GM23338 (cell line): ENCODE data around the gene PHACTR1. TPM values are rescaled to one million over a fixed set of nuclear protein-coding genes. Genes with fewer than 3 reads are reported as not detected.

Experiments used
- ATAC-seq: fragments of 200-7000 bp; cut with Tn5 transposase; 3 replicates; pipeline ENCODE4 v1.9.1; 2020
- DNase-seq: peaks from one replicate; pipeline ENCODE4 v3.0.0-alpha.2; 2015; ENCODE audit warnings: low spot score
- H2AFZ ChIP-seq: fragments of 200-600 bp; sonication (generic); 2 replicates; pipeline ENCODE4 v1.8.0; 2016; ENCODE audit warnings: antibody characterized with exemption, mild to moderate bottlenecking, moderate library complexity
- H3F3A ChIP-seq: fragments of 200-600 bp; sonication (generic); replicated peaks from 2 replicates; pipeline ENCODE4 v1.8.0; 2017; ENCODE audit warnings: antibody characterized with exemption, mixed run types, low read depth
- H3K27ac ChIP-seq: fragments of 200-600 bp; sonication (generic); 2 replicates; pipeline ENCODE4 v1.6.1; 2016; ENCODE audit warnings: low read depth
- H3K27me3 ChIP-seq: fragments of 200-600 bp; sonication (generic); 2 replicates; pipeline ENCODE4 v1.8.0; 2016; ENCODE audit warnings: mild to moderate bottlenecking, mixed run types, moderate library complexity; ENCODE audit not compliant: insufficient read depth
- H3K36me3 ChIP-seq: fragments of 200-600 bp; sonication (generic); 2 replicates; pipeline ENCODE4 v1.8.0; 2016; ENCODE audit warnings: mild to moderate bottlenecking; ENCODE audit not compliant: insufficient read depth
- H3K4me1 ChIP-seq: fragments of 200-600 bp; sonication (generic); 2 replicates; pipeline ENCODE4 v1.8.0; 2016; ENCODE audit warnings: mild to moderate bottlenecking, moderate library complexity; ENCODE audit not compliant: insufficient read depth
- H3K4me2 ChIP-seq: fragments of 200-600 bp; sonication (generic); 2 replicates; pipeline ENCODE4 v1.7.1; 2017; ENCODE audit warnings: mixed run types
- H3K4me3 ChIP-seq: fragments of 200-600 bp; sonication (generic); 2 replicates; pipeline ENCODE4 v1.6.1; 2016; ENCODE audit warnings: mixed run types
- H3K79me2 ChIP-seq: fragments of 200-600 bp; sonication (generic); replicated peaks from 2 replicates; pipeline ENCODE4 v1.8.0; 2017; ENCODE audit warnings: mild to moderate bottlenecking; ENCODE audit not compliant: insufficient read depth
- H3K9me2 ChIP-seq: fragments of 200-600 bp; sonication (generic); 2 replicates; pipeline ENCODE4 v1.8.0; 2017; ENCODE audit not compliant: insufficient read depth
- H4K20me1 ChIP-seq: fragments of 200-600 bp; sonication (generic); replicated peaks from 2 replicates; pipeline ENCODE4 v1.8.0; 2017; ENCODE audit warnings: mild to moderate bottlenecking; ENCODE audit not compliant: insufficient read depth
- H3K27ac Mint-ChIP-seq: 2 replicates; pipeline ENCODE4 v1.8.0; 2020; ENCODE audit warnings: inconsistent platforms, mild to moderate bottlenecking, moderate library complexity, mixed read lengths
- H3K27me3 Mint-ChIP-seq: 3 replicates; pipeline ENCODE4 v1.8.0; 2022; ENCODE audit warnings: low read depth, mild to moderate bottlenecking, moderate library complexity, mixed read lengths, inconsistent platforms; ENCODE audit not compliant: insufficient read depth, poor library complexity
- H3K36me3 Mint-ChIP-seq: 3 replicates; pipeline ENCODE4 v1.8.0; 2021; ENCODE audit warnings: low read depth, mild to moderate bottlenecking, inconsistent platforms, moderate library complexity, mixed read lengths
- H3K4me1 Mint-ChIP-seq: 3 replicates; pipeline ENCODE4 v1.8.0; 2020; ENCODE audit warnings: mild to moderate bottlenecking, inconsistent platforms, mixed read lengths
- H3K4me3 Mint-ChIP-seq: 3 replicates; pipeline ENCODE4 v1.8.0; 2021; ENCODE audit warnings: moderate library complexity, mild to moderate bottlenecking, inconsistent platforms, mixed read lengths
- H3K9me3 Mint-ChIP-seq: 3 replicates; pipeline ENCODE4 v1.8.0; 2020; ENCODE audit warnings: moderate library complexity, mild to moderate bottlenecking, inconsistent platforms, mixed read lengths
- CREB1 ChIP-seq: fragments of 250-450 bp; sonication (Bioruptor Pico); IDR thresholded peaks from 2 replicates; pipeline ENCODE4 v1.5.0; 2020; ENCODE audit warnings: low read depth, mild to moderate bottlenecking, moderate library complexity
- EZH2 ChIP-seq: fragments of 200-600 bp; sonication (generic); IDR thresholded peaks from one replicate; pipeline ENCODE4 v1.8.0; 2017; ENCODE audit warnings: antibody characterized with exemption, mild to moderate bottlenecking, low read depth; ENCODE audit not compliant: unreplicated experiment
- EZH2phosphoT487 ChIP-seq: fragments of 200-600 bp; sonication (generic); IDR thresholded peaks from one replicate; pipeline ENCODE4 v1.8.1; 2018; ENCODE audit warnings: antibody characterized with exemption; ENCODE audit not compliant: unreplicated experiment
- JUNB ChIP-seq: IDR thresholded peaks from one replicate; pipeline ENCODE4 v1.6.1; 2016; ENCODE audit warnings: antibody characterized with exemption; ENCODE audit not compliant: unreplicated experiment
- NANOG ChIP-seq: IDR thresholded peaks from 2 replicates; pipeline ENCODE4 v1.6.1; 2016; ENCODE audit warnings: antibody characterized with exemption, borderline replicate concordance
- POLR2AphosphoS5 ChIP-seq: IDR thresholded peaks from 2 replicates; pipeline ENCODE4 v1.6.1; 2016; ENCODE audit warnings: antibody characterized with exemption, low read depth
- STAT1 ChIP-seq: IDR thresholded peaks from one replicate; pipeline ENCODE4 v1.6.1; 2016; ENCODE audit warnings: antibody characterized with exemption; ENCODE audit not compliant: unreplicated experiment
- ZNF114 ChIP-seq: fragments of 250-450 bp; sonication (Bioruptor Pico); IDR thresholded peaks from 2 replicates; pipeline ENCODE4 v1.5.0; 2020; ENCODE audit warnings: mild to moderate bottlenecking, moderate library complexity
- ZNF331 ChIP-seq: fragments of 250-450 bp; sonication (Bioruptor Pico); IDR thresholded peaks from 2 replicates; pipeline ENCODE4 v1.5.0; 2020; ENCODE audit warnings: low read depth, mild to moderate bottlenecking, moderate library complexity
- polyA plus RNA-seq: library from polyadenylated mRNA; unstranded; fragments of >200 nt; fragmentation: Nextera tagmentation; extraction: Ambion mirVana; gene quantifications from 2 replicates; pipeline ENCODE4 v1.2.1, GENCODE V29; 2016
- total RNA-seq: library from RNA; depleted of rRNA; stranded (reverse); fragments of >200 nt; shearing (Covaris generic); gene quantifications from 2 replicates; pipeline ENCODE4 v1.2.3, GENCODE V29; 2014
- TF ChIP-seq, protein P1 (sequence below), 2 experiments: fragments of 200-600 bp in 1 of 2; sonication (generic) in 1 of 2; conservative IDR thresholded peaks; 2 replicates each; pipeline versions ENCODE4 v1.5.1 to v1.6.1; 2016 to 2017; ENCODE audit warnings: antibody characterized with exemption in 2 of 2, low read depth in 2 of 2, mild to moderate bottlenecking in 2 of 2, moderate library complexity in 1 of 2
- TF ChIP-seq, protein P2 (sequence below): IDR thresholded peaks from 2 replicates; pipeline ENCODE4 v1.6.1; 2016; ENCODE audit warnings: antibody characterized with exemption
- TF ChIP-seq, protein P3 (sequence below): IDR thresholded peaks from one replicate; pipeline ENCODE4 v1.6.1; 2018; ENCODE audit warnings: antibody characterized with exemption; ENCODE audit not compliant: unreplicated experiment
- TF ChIP-seq, protein P4 (sequence below): fragments of 250-450 bp; sonication (Bioruptor Pico); IDR thresholded peaks from 2 replicates; pipeline ENCODE4 v1.5.0; 2020; ENCODE audit warnings: mild to moderate bottlenecking, moderate library complexity

Gene PHACTR1
- total and polyA plus RNA-seq, 2 experiments from 2014 or later: 5.9 to 19.3 TPM

DNA sequence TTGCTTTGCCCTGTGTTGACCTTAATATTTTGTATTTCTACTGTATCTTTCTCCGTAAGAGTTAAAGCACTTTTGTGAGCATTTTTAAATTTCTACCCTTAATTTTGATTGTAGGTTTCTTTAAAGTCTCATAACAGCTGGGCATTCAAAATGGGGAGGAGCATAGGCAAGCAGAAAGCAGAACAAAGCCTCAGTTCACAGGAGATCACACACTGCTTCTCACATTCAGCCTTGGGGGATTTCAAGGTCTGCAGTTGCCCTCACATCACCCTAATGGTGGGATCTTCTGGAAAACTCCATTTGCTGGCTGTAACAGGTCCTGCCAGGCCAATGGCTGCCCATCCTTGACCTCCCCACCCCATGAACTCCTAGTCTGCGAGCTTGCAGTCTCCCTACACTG is 292.9 kb downstream of the PHACTR1 start:
- Histone ChIP-seq H3K4me3 (no peak overlapping the region), H3K4me1 (peaks cover 17% of the 10 kb centered on the region), H3K4me2 (no peak overlapping the region), H3K79me2 (no peaks in the 10 kb centered on the region), H4K20me1 (peaks cover 9% of the 10 kb centered on the region; the same call in 1 of the 2 replicates), H3K9me2 (no peaks in the 10 kb centered on the region), H3K27me3 (peaks cover 33% of the 10 kb centered on the region), H3F3A (0 out of 2 replicates have a peak, but pooled peaks cover 4% of the 10 kb centered on the region), H3K27ac (no peak overlapping the region), H2AFZ (no peak overlapping the region), H3K36me3 (no peaks in the 10 kb centered on the region)
- H3K9me3 Mint-ChIP-seq: no peaks in the 10 kb centered on the region; the same call in 2 of the 3 replicates
- no peak overlapping the region for H3K4me3 Mint-ChIP-seq
- H3K27ac Mint-ChIP-seq: no peak overlapping the region
- H3K4me1 Mint-ChIP-seq: peaks cover 25% of the 10 kb centered on the region
- TF ChIP-seq CREB1 (CRISPR knock-in tag) (no peak), EZH2phosphoT487 (no peak), POLR2AphosphoS5 (no peak), ZNF331 (CRISPR knock-in tag) (no peak), STAT1 (no peak), NANOG (no peak), JUNB (no peak), EZH2 (no peak), ZNF114 (no peak)
- TF ChIP-seq, protein P1, sequence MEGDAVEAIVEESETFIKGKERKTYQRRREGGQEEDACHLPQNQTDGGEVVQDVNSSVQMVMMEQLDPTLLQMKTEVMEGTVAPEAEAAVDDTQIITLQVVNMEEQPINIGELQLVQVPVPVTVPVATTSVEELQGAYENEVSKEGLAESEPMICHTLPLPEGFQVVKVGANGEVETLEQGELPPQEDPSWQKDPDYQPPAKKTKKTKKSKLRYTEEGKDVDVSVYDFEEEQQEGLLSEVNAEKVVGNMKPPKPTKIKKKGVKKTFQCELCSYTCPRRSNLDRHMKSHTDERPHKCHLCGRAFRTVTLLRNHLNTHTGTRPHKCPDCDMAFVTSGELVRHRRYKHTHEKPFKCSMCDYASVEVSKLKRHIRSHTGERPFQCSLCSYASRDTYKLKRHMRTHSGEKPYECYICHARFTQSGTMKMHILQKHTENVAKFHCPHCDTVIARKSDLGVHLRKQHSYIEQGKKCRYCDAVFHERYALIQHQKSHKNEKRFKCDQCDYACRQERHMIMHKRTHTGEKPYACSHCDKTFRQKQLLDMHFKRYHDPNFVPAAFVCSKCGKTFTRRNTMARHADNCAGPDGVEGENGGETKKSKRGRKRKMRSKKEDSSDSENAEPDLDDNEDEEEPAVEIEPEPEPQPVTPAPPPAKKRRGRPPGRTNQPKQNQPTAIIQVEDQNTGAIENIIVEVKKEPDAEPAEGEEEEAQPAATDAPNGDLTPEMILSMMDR (conservative IDR thresholded peaks at IDR 0.05; ENCODE audit: low read depth in 2 of 2): no peak
- TF ChIP-seq, protein P2, sequence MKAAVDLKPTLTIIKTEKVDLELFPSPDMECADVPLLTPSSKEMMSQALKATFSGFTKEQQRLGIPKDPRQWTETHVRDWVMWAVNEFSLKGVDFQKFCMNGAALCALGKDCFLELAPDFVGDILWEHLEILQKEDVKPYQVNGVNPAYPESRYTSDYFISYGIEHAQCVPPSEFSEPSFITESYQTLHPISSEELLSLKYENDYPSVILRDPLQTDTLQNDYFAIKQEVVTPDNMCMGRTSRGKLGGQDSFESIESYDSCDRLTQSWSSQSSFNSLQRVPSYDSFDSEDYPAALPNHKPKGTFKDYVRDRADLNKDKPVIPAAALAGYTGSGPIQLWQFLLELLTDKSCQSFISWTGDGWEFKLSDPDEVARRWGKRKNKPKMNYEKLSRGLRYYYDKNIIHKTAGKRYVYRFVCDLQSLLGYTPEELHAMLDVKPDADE: no peak
- TF ChIP-seq, protein P3, sequence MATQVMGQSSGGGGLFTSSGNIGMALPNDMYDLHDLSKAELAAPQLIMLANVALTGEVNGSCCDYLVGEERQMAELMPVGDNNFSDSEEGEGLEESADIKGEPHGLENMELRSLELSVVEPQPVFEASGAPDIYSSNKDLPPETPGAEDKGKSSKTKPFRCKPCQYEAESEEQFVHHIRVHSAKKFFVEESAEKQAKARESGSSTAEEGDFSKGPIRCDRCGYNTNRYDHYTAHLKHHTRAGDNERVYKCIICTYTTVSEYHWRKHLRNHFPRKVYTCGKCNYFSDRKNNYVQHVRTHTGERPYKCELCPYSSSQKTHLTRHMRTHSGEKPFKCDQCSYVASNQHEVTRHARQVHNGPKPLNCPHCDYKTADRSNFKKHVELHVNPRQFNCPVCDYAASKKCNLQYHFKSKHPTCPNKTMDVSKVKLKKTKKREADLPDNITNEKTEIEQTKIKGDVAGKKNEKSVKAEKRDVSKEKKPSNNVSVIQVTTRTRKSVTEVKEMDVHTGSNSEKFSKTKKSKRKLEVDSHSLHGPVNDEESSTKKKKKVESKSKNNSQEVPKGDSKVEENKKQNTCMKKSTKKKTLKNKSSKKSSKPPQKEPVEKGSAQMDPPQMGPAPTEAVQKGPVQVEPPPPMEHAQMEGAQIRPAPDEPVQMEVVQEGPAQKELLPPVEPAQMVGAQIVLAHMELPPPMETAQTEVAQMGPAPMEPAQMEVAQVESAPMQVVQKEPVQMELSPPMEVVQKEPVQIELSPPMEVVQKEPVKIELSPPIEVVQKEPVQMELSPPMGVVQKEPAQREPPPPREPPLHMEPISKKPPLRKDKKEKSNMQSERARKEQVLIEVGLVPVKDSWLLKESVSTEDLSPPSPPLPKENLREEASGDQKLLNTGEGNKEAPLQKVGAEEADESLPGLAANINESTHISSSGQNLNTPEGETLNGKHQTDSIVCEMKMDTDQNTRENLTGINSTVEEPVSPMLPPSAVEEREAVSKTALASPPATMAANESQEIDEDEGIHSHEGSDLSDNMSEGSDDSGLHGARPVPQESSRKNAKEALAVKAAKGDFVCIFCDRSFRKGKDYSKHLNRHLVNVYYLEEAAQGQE: no peak
- TF ChIP-seq, protein P4, sequence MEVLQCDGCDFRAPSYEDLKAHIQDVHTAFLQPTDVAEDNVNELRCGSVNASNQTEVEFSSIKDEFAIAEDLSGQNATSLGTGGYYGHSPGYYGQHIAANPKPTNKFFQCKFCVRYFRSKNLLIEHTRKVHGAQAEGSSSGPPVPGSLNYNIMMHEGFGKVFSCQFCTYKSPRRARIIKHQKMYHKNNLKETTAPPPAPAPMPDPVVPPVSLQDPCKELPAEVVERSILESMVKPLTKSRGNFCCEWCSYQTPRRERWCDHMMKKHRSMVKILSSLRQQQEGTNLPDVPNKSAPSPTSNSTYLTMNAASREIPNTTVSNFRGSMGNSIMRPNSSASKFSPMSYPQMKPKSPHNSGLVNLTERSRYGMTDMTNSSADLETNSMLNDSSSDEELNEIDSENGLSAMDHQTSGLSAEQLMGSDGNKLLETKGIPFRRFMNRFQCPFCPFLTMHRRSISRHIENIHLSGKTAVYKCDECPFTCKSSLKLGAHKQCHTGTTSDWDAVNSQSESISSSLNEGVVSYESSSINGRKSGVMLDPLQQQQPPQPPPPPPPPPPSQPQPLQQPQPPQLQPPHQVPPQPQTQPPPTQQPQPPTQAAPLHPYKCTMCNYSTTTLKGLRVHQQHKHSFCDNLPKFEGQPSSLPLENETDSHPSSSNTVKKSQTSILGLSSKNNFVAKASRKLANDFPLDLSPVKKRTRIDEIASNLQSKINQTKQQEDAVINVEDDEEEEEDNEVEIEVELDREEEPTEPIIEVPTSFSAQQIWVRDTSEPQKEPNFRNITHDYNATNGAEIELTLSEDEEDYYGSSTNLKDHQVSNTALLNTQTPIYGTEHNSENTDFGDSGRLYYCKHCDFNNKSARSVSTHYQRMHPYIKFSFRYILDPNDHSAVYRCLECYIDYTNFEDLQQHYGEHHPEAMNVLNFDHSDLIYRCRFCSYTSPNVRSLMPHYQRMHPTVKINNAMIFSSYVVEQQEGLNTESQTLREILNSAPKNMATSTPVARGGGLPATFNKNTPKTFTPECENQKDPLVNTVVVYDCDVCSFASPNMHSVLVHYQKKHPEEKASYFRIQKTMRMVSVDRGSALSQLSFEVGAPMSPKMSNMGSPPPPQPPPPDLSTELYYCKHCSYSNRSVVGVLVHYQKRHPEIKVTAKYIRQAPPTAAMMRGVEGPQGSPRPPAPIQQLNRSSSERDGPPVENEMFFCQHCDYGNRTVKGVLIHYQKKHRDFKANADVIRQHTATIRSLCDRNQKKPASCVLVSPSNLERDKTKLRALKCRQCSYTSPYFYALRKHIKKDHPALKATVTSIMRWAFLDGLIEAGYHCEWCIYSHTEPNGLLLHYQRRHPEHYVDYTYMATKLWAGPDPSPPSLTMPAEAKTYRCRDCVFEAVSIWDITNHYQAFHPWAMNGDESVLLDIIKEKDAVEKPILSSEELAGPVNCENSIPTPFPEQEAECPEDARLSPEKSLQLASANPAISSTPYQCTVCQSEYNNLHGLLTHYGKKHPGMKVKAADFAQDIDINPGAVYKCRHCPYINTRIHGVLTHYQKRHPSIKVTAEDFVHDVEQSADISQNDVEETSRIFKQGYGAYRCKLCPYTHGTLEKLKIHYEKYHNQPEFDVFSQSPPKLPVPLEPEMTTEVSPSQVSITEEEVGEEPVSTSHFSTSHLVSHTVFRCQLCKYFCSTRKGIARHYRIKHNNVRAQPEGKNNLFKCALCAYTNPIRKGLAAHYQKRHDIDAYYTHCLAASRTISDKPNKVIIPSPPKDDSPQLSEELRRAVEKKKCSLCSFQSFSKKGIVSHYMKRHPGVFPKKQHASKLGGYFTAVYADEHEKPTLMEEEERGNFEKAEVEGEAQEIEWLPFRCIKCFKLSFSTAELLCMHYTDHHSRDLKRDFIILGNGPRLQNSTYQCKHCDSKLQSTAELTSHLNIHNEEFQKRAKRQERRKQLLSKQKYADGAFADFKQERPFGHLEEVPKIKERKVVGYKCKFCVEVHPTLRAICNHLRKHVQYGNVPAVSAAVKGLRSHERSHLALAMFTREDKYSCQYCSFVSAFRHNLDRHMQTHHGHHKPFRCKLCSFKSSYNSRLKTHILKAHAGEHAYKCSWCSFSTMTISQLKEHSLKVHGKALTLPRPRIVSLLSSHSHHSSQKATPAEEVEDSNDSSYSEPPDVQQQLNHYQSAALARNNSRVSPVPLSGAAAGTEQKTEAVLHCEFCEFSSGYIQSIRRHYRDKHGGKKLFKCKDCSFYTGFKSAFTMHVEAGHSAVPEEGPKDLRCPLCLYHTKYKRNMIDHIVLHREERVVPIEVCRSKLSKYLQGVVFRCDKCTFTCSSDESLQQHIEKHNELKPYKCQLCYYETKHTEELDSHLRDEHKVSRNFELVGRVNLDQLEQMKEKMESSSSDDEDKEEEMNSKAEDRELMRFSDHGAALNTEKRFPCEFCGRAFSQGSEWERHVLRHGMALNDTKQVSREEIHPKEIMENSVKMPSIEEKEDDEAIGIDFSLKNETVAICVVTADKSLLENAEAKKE: no peak
- ATAC-seq (no peak), DNase-seq (no peak)
- H3K36me3 Mint-ChIP-seq: no peaks in the 10 kb centered on the region
- peaks cover 21% of the 10 kb centered on the region for H3K27me3 Mint-ChIP-seq
